CD4-positive, alpha-beta T cell treated with Interferon alpha-2 for 1 hour (primary cell): ENCODE measurements around the gene ROPN1L.
"Not testable (repeated sequence)": the region's sequence is repeated elsewhere in the genome, so short reads cannot be mapped to it uniquely, and the experiment has no call there.

ENCODE experiments used
- DNase-seq, 2 donors: peaks; one replicate each; pipeline ENCODE4 v3.0.0-alpha.2; 2020 to 2022

Gene ROPN1L

GRCh38 chr5:10441083-10441991, at the start of gene ROPN1L:
ROPN1L (plus strand) TSS chr5:10441879; CDS start chr5:10442168, 289 bp downstream.
- DNase-seq = peak; percentile 78 to 86

GRCh38 chr5:10392567-10393328, 48.9 kb upstream of the ROPN1L start:
- DNase-seq = not testable (repeated sequence)

GRCh38 chr5:10393491-10393890, 48.2 kb upstream of the ROPN1L start:
- DNase-seq = no peak

- no peak for DNase-seq
Observed at GRCh38 chr5:10396552-10396951, 45.1 kb upstream of the ROPN1L start.

- no peak for DNase-seq
Observed at GRCh38 chr5:10399839-10400238, 41.8 kb upstream of the ROPN1L start.

- DNase-seq = no peak
Observed at GRCh38 chr5:10400411-10400810, 41.3 kb upstream of the ROPN1L start.

GRCh38 chr5:10400831-10401230, 40.8 kb upstream of the ROPN1L start:
- no peak for DNase-seq

- DNase-seq = no peak
Observed at GRCh38 chr5:10401498-10401897, 40.2 kb upstream of the ROPN1L start.

GRCh38 chr5:10403829-10404228, 37.9 kb upstream of the ROPN1L start:
- DNase-seq = no peak

GRCh38 chr5:10406651-10407050, 35.0 kb upstream of the ROPN1L start:
- DNase-seq = no peak

- DNase-seq = no peak
Observed at GRCh38 chr5:10409504-10409903, 32.2 kb upstream of the ROPN1L start.

GRCh38 chr5:10410662-10411061, 31.0 kb upstream of the ROPN1L start:
- DNase-seq = no peak

GRCh38 chr5:10411336-10411735, 30.3 kb upstream of the ROPN1L start:
- no peak for DNase-seq

GRCh38 chr5:10416868-10417267, 24.8 kb upstream of the ROPN1L start:
- DNase-seq = no peak

- DNase-seq = no peak
Observed at GRCh38 chr5:10418654-10419345, 22.9 kb upstream of the ROPN1L start.

GRCh38 chr5:10420468-10420867, 21.2 kb upstream of the ROPN1L start:
- no peak for DNase-seq

GRCh38 chr5:10420932-10421331, 20.7 kb upstream of the ROPN1L start:
- DNase-seq = no peak

- DNase-seq = no peak
Observed at GRCh38 chr5:10421896-10422691, 19.6 kb upstream of the ROPN1L start.

- no peak for DNase-seq
Observed at GRCh38 chr5:10423022-10423421, 18.7 kb upstream of the ROPN1L start.

GRCh38 chr5:10424124-10424731, 17.5 kb upstream of the ROPN1L start:
- peak in 1 of 2 donors; percentile 33 for DNase-seq

GRCh38 chr5:10427201-10427600, 14.5 kb upstream of the ROPN1L start:
- DNase-seq = no peak

- no peak for DNase-seq
Observed at GRCh38 chr5:10427978-10428377, 13.7 kb upstream of the ROPN1L start.
